ENCODE results near the gene TSHZ2.

TSHZ2 gene

DNA sequence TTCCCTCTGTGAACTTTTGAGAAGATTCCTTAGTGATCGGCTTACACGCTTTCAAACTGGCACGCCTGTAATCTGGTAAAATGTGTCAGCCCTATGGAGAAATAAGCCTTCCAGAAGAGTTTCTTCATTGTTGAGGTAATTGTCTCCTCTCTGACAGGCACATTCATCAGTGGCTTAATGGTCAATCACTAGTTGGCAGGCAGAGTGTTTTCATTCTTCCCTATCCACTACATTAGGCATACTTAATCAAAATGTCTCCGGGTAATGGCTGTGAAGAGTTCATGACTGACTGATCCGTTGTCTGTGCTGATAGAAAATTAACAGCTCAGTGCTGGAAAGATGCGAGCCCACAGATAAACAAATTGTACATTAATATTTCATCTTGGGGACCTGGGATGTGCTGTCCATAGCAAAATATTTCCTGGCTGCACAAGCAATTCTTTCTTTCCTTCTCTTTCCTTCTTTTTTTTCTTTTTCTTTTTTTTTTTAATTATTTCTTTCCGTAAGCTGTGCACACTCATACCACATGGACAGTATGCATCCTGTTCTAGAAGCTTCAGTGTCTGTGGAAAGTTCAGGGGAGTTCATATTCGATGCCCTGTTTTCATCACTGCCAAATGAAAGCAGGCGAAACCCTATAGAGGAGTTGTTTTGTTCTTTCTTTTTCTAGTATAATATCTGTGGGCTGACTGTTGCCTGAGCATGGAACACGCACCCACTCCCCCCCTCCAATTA is 31.4 kb downstream of the TSHZ2 start:
- Histone ChIP-seq H3K27me3 (ENCODE audit: control insufficient read depth in 5 of 5, insufficient read depth in 4 of 5, low read length in 5 of 5) (no peaks in the 10 kb centered on the region), H3K4me1 (ENCODE audit: control insufficient read depth in 5 of 5, insufficient read depth in 5 of 5, low read length in 5 of 5) (peaks cover 2 to 27% (median 15%) of the 10 kb centered on the region in 5 donors), H3K36me3 (ENCODE audit: control insufficient read depth in 5 of 5, insufficient read depth in 5 of 5, low read length in 5 of 5) (no peaks in the 10 kb centered on the region)

DNA sequence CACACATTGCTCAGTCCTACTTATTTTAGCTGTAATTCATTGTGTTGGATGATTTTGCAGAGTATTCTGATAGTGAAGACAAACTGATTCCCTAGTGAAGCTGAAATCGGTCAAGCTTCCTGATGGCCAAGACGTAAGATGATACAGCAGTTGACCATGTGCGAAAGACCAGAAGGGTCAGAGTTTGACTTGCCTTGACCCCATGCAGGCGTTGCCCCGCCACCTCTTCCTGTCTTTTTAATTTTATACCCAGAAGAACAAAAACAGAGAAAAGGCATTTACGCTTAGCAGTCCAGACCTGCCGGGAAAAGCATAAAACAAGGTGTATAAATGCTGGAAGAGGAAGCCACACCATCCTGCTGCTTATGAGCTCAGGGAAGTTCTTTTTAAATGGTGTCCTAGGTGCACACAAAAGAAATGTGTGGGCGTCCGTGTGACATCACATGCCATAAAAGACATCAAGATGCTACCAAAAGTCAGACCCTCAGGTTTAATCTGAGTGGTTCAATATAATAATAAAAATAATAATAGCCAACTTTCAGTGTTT is 32.2 kb downstream of the TSHZ2 start:
- H3K27me3 ChIP-seq (ENCODE audit: control insufficient read depth in 5 of 5, insufficient read depth in 4 of 5, low read length in 5 of 5), result no peaks in the 10 kb centered on the region

More for the DNA sequence above, 31.4 kb downstream of the TSHZ2 start:
- no peak overlapping the region for H3K9ac ChIP-seq (ENCODE audit: low read length in 5 of 5)
- H3K27ac ChIP-seq (ENCODE audit: low read depth, low read length), result no peak overlapping the region
- H3K4me3 ChIP-seq (ENCODE audit: low read depth in 1 of 5, low read length in 5 of 5), result no peak overlapping the region
- H3K9me3 ChIP-seq (ENCODE audit: control insufficient read depth in 5 of 5, low read length in 5 of 5), result no peaks in the 10 kb centered on the region

DNA sequence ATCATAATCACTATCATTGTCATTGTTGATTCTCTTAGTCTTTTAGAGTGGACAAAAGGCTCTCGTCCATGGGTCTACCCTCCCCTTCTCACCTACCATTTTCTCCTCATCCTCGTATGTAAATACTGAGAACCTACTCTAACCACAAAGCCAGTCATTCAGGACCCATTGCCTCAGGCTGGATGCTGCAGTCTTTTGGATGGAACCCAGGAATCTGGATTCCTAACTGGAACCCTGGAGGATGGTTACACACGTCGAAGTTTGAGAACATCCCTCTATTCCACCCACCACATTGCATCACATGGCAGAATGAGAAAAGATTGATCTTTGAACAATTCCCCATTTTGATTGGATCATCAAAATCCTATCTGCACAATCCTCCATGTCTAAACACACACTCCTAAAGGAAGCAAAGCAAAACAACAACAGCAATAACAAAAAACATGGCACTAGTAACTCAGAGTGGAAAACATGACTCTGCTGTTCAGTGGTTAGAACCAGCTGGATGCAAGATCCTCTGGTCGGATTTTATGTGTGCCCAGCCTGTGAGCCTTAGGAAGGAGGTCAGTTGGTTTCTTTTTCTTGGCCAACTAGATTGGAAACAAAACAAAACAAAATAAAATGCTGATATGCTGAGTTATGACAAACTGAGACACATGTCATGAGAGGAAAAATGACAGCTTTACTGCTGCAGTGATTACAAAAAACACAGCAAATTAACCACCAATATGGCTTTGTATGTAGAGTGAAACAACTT is 38.0 kb downstream of the TSHZ2 start:
- Histone ChIP-seq H3K36me3 (ENCODE audit: control insufficient read depth in 5 of 5, insufficient read depth in 5 of 5, low read length in 5 of 5) (no peaks in the 10 kb centered on the region), H3K9ac (ENCODE audit: low read length in 5 of 5) (no peak overlapping the region), H3K4me3 (ENCODE audit: low read depth in 1 of 5, low read length in 5 of 5) (no peak overlapping the region), H3K27ac (ENCODE audit: low read depth, low read length) (no peak overlapping the region), H3K27me3 (ENCODE audit: control insufficient read depth in 5 of 5, insufficient read depth in 4 of 5, low read length in 5 of 5) (no peaks in the 10 kb centered on the region), H3K4me1 (ENCODE audit: control insufficient read depth in 5 of 5, insufficient read depth in 5 of 5, low read length in 5 of 5) (no peaks in the 10 kb centered on the region), H3K9me3 (ENCODE audit: control insufficient read depth in 5 of 5, low read length in 5 of 5) (peaks cover 0 to 6% (median 0%) of the 10 kb centered on the region in 5 donors)

More for the DNA sequence above, 32.2 kb downstream of the TSHZ2 start:
- Histone ChIP-seq H3K4me1 (ENCODE audit: control insufficient read depth in 5 of 5, insufficient read depth in 5 of 5, low read length in 5 of 5) (peaks cover 2 to 27% (median 15%) of the 10 kb centered on the region in 5 donors), H3K27ac (ENCODE audit: low read depth, low read length) (no peak overlapping the region), H3K4me3 (ENCODE audit: low read depth in 1 of 5, low read length in 5 of 5) (no peak overlapping the region), H3K9me3 (ENCODE audit: control insufficient read depth in 5 of 5, low read length in 5 of 5) (no peaks in the 10 kb centered on the region), H3K9ac (ENCODE audit: low read length in 5 of 5) (no peak overlapping the region), H3K36me3 (ENCODE audit: control insufficient read depth in 5 of 5, insufficient read depth in 5 of 5, low read length in 5 of 5) (no peaks in the 10 kb centered on the region)

DNA sequence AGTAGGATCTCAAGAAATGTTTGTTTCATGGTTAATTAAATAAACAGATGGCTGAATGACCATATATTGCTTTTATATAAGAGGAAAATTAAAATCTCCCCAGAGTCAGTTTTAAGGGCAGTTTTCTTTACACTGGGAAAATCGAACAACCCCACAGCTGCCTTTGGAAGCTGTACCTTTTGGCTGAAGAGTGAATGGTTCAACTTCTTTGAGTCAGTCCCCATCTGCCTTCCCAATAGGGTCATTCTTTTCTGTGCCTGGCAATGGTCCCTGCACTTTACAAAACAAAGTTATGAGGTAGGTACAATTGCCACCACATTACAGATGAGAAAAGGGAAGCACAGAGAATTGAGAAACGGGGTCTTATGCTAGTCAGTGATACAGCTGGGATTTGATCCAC is 39.5 kb downstream of the TSHZ2 start:
- peaks cover 0 to 6% (median 0%) of the 10 kb centered on the region in 5 donors for H3K9me3 ChIP-seq (ENCODE audit: control insufficient read depth in 5 of 5, low read length in 5 of 5)
- no peak overlapping the region for H3K27ac ChIP-seq (ENCODE audit: low read depth, low read length)

DNA sequence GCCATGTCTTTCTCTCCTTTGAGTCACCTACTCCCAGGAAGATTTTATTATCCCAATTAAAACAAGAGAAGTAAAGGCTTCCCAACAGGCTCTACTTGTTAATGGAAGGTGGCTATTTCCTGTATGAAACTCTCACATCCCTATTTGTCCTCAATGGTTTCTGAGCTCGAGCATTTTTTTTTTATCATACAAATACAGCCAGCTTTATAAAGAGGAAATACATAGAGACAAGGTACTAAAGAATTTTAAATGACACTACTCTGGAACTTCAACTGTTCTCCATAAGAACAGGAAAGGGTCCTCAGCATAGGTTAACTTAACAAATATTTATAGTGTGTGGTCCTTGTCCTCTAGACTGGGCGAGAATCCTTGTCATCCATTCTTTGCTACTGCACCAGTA is 41.0 kb downstream of the TSHZ2 start:
- no peaks in the 10 kb centered on the region for H3K27me3 ChIP-seq (ENCODE audit: control insufficient read depth in 5 of 5, insufficient read depth in 4 of 5, low read length in 5 of 5)
- no peaks in the 10 kb centered on the region for H3K36me3 ChIP-seq (ENCODE audit: control insufficient read depth in 5 of 5, insufficient read depth in 5 of 5, low read length in 5 of 5)
- H3K27ac ChIP-seq (ENCODE audit: low read depth, low read length), result no peak overlapping the region
- no peak overlapping the region for H3K4me3 ChIP-seq (ENCODE audit: low read depth in 1 of 5, low read length in 5 of 5)
- peaks cover 0 to 6% (median 0%) of the 10 kb centered on the region in 5 donors for H3K9me3 ChIP-seq (ENCODE audit: control insufficient read depth in 5 of 5, low read length in 5 of 5)
- H3K4me1 ChIP-seq (ENCODE audit: control insufficient read depth in 5 of 5, insufficient read depth in 5 of 5, low read length in 5 of 5), result peaks cover 0 to 7% (median 4%) of the 10 kb centered on the region in 5 donors
- H3K9ac ChIP-seq (ENCODE audit: low read length in 5 of 5), result no peak overlapping the region

More for the DNA sequence above, 39.5 kb downstream of the TSHZ2 start:
- Histone ChIP-seq H3K9ac (ENCODE audit: low read length in 5 of 5) (no peak overlapping the region), H3K36me3 (ENCODE audit: control insufficient read depth in 5 of 5, insufficient read depth in 5 of 5, low read length in 5 of 5) (no peaks in the 10 kb centered on the region), H3K4me3 (ENCODE audit: low read depth in 1 of 5, low read length in 5 of 5) (no peak overlapping the region), H3K4me1 (ENCODE audit: control insufficient read depth in 5 of 5, insufficient read depth in 5 of 5, low read length in 5 of 5) (no peaks in the 10 kb centered on the region), H3K27me3 (ENCODE audit: control insufficient read depth in 5 of 5, insufficient read depth in 4 of 5, low read length in 5 of 5) (no peaks in the 10 kb centered on the region)

DNA sequence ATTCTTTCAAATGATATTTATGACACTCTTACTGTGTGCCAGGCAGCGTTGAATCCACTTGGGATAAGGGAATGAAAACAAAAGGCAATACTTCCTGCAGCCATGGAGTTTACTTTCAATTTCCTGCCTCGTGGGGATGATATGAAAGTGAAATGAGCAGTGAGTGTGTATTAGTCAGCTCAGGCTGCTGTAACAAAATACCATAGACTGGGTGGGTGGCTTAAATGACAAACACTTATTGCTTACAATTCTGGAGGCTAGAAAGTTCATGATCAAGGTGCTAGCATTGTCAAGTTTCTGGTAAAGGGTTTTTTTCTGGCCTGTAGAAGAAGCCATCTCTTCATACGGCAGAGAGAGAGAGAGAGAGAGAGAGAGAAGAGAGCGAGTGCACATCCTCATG is 41.7 kb downstream of the TSHZ2 start:
- no peak overlapping the region for H3K27ac ChIP-seq (ENCODE audit: low read depth, low read length)
- no peak overlapping the region for H3K9ac ChIP-seq (ENCODE audit: low read length in 5 of 5)
- no peak overlapping the region for H3K4me3 ChIP-seq (ENCODE audit: low read depth in 1 of 5, low read length in 5 of 5)
- H3K36me3 ChIP-seq (ENCODE audit: control insufficient read depth in 5 of 5, insufficient read depth in 5 of 5, low read length in 5 of 5), result no peaks in the 10 kb centered on the region
- peaks cover 0 to 11% (median 7%) of the 10 kb centered on the region in 5 donors for H3K4me1 ChIP-seq (ENCODE audit: control insufficient read depth in 5 of 5, insufficient read depth in 5 of 5, low read length in 5 of 5)
- H3K27me3 ChIP-seq (ENCODE audit: control insufficient read depth in 5 of 5, insufficient read depth in 4 of 5, low read length in 5 of 5), result no peaks in the 10 kb centered on the region
- H3K9me3 ChIP-seq (ENCODE audit: control insufficient read depth in 5 of 5, low read length in 5 of 5), result peaks cover 0 to 6% (median 0%) of the 10 kb centered on the region in 5 donors

DNA sequence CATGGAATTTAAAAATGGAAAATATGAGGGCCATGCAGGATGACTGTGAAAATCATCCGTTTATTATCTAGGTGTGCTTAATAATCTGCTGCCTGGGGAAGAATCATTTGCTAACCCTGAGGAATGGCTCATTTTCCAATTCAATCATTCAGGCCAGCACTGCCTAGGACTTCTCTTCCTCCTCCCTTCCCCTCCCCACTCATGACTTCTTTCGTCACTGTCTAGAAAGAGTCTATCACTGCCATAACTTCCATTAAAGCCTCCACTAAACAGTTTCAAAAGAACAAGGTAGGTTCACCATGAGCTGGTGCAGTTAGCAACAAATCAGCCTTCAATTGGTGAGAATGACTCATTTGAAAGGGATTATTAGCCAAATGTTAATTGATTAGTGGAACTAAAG is 43.9 kb downstream of the TSHZ2 start:
- H3K4me3 ChIP-seq (ENCODE audit: low read depth in 1 of 5, low read length in 5 of 5), result no peak overlapping the region
- no peak overlapping the region for H3K27ac ChIP-seq (ENCODE audit: low read depth, low read length)
- H3K9me3 ChIP-seq (ENCODE audit: control insufficient read depth in 5 of 5, low read length in 5 of 5), result peaks cover 0 to 6% (median 0%) of the 10 kb centered on the region in 5 donors
- no peak overlapping the region for H3K9ac ChIP-seq (ENCODE audit: low read length in 5 of 5)
- no peaks in the 10 kb centered on the region for H3K27me3 ChIP-seq (ENCODE audit: control insufficient read depth in 5 of 5, insufficient read depth in 4 of 5, low read length in 5 of 5)
- H3K4me1 ChIP-seq (ENCODE audit: control insufficient read depth in 5 of 5, insufficient read depth in 5 of 5, low read length in 5 of 5), result peaks cover 0 to 18% (median 14%) of the 10 kb centered on the region in 5 donors
- H3K36me3 ChIP-seq (ENCODE audit: control insufficient read depth in 5 of 5, insufficient read depth in 5 of 5, low read length in 5 of 5), result no peaks in the 10 kb centered on the region

DNA sequence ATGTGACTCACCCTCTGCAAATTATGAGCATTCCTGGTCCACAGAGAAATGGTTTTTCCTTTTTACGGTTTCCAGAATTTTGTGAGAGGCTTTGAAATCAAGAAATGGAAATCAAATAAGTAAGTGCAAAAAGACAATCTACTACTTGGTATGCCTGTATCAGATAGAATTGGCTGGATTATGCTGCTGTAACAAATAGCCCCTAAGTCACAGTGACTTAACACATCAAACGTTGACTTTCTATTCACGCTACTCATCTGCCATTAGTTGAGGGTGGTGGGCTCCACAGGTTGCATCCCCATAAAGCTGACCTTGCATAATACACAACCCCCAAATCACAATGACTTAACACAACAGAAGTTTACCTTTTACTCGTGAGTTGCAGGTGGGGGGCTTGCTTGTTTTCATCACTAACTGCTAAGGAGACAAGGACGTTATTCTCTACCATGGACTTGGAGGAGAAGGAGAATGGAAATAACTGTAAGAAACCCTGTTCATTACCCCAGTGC is 44.4 kb downstream of the TSHZ2 start:
- H3K4me3 ChIP-seq (ENCODE audit: low read depth in 1 of 5, low read length in 5 of 5), result no peak overlapping the region
- H3K27ac ChIP-seq (ENCODE audit: low read depth, low read length), result no peak overlapping the region
- no peak overlapping the region for H3K9ac ChIP-seq (ENCODE audit: low read length in 5 of 5)
- peaks cover 0 to 18% (median 14%) of the 10 kb centered on the region in 5 donors for H3K4me1 ChIP-seq (ENCODE audit: control insufficient read depth in 5 of 5, insufficient read depth in 5 of 5, low read length in 5 of 5)
- no peaks in the 10 kb centered on the region for H3K27me3 ChIP-seq (ENCODE audit: control insufficient read depth in 5 of 5, insufficient read depth in 4 of 5, low read length in 5 of 5)
- H3K9me3 ChIP-seq (ENCODE audit: control insufficient read depth in 5 of 5, low read length in 5 of 5), result peaks cover 0 to 6% (median 0%) of the 10 kb centered on the region in 5 donors
- no peaks in the 10 kb centered on the region for H3K36me3 ChIP-seq (ENCODE audit: control insufficient read depth in 5 of 5, insufficient read depth in 5 of 5, low read length in 5 of 5)

DNA sequence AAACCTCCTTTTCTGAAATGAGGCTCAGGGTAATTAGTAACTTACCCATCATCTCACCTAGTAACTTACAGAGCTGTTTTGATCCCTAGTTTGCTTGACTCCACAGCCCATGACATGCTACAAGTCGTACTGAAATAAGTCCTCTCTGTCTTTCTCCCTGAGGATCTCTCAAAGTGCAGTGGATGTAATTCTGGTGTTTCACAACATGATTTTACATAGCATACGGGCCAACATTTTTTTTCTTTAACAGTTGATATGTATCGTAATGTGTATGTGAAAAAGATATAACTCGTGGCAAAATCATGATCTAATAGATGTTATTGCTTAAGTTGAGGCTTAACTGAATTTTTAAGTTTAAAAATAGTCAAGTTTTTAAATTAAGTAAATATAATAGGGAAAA is 45.0 kb downstream of the TSHZ2 start:
- Histone ChIP-seq H3K9ac (ENCODE audit: low read length in 5 of 5) (no peak overlapping the region), H3K36me3 (ENCODE audit: control insufficient read depth in 5 of 5, insufficient read depth in 5 of 5, low read length in 5 of 5) (no peaks in the 10 kb centered on the region), H3K4me3 (ENCODE audit: low read depth in 1 of 5, low read length in 5 of 5) (no peak overlapping the region), H3K9me3 (ENCODE audit: control insufficient read depth in 5 of 5, low read length in 5 of 5) (peaks cover 0 to 6% (median 0%) of the 10 kb centered on the region in 5 donors), H3K4me1 (ENCODE audit: control insufficient read depth in 5 of 5, insufficient read depth in 5 of 5, low read length in 5 of 5) (peaks cover 0 to 18% (median 14%) of the 10 kb centered on the region in 5 donors), H3K27ac (ENCODE audit: low read depth, low read length) (no peak overlapping the region), H3K27me3 (ENCODE audit: control insufficient read depth in 5 of 5, insufficient read depth in 4 of 5, low read length in 5 of 5) (no peaks in the 10 kb centered on the region)

DNA sequence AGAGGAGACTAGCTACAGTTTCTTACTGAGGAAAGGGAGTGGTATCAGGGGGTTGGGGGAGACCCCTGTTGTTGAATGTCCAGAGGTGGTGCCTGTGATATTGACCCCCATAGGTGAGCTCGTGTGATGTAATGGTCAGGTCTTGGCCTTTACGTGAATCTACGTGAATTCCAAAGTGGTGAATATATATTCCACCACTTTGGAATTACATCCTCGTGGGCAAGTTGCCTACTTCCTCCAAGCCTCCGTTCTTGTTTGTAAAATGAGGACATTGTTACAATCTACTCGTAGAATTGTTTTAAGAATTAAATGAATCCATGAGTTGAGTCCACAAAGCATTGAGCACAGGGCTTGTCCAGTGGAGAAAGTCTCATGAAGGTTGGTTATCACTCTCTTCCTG is 47.3 kb downstream of the TSHZ2 start:
- H3K4me3 ChIP-seq (ENCODE audit: low read depth in 1 of 5, low read length in 5 of 5), result no peak overlapping the region
- no peaks in the 10 kb centered on the region for H3K36me3 ChIP-seq (ENCODE audit: control insufficient read depth in 5 of 5, insufficient read depth in 5 of 5, low read length in 5 of 5)
- H3K9me3 ChIP-seq (ENCODE audit: control insufficient read depth in 5 of 5, low read length in 5 of 5), result no peaks in the 10 kb centered on the region
- H3K27me3 ChIP-seq (ENCODE audit: control insufficient read depth in 5 of 5, insufficient read depth in 4 of 5, low read length in 5 of 5), result no peaks in the 10 kb centered on the region
- H3K9ac ChIP-seq (ENCODE audit: low read length in 5 of 5), result no peak overlapping the region
- no peak overlapping the region for H3K27ac ChIP-seq (ENCODE audit: low read depth, low read length)
- peaks cover 0 to 18% (median 14%) of the 10 kb centered on the region in 5 donors for H3K4me1 ChIP-seq (ENCODE audit: control insufficient read depth in 5 of 5, insufficient read depth in 5 of 5, low read length in 5 of 5)
